GM12864 (cell line): ENCODE data around the gene TMEM119.

Experiments
- DNase-seq: peaks from one replicate; pipeline ENCODE4 v3.0.0-alpha.2; 2011; ENCODE audit warnings: low read depth
- H3K4me3 ChIP-seq: 2 replicates; pipeline ENCODE4 v1.5.1; 2011; ENCODE audit warnings: mild to moderate bottlenecking, low read depth, low read length, control low read depth
- CTCF ChIP-seq: IDR thresholded peaks from 2 replicates; pipeline ENCODE4 v1.5.1; 2011; ENCODE audit warnings: low read depth, mild to moderate bottlenecking, moderate library complexity, low read length, control low read depth, inconsistent platforms; ENCODE audit errors: missing control alignments

Gene TMEM119

GRCh38 chr12:108613548-108613947 lies 15.7 kb upstream of the TMEM119 start:
- H3K4me3 ChIP-seq: no peak overlapping the region
- DNase-seq: no peak
- TF ChIP-seq CTCF: no peak

GRCh38 chr12:108612788-108613282 lies 15.0 kb upstream of the TMEM119 start:
- no peak for DNase-seq
- TF ChIP-seq CTCF: no peak
- H3K4me3 ChIP-seq: no peak overlapping the region

- TF ChIP-seq CTCF: peak; percentile 59
- DNase-seq: no peak
- no peak overlapping the region for H3K4me3 ChIP-seq
These were observed 14.1 kb upstream of the TMEM119 start for GRCh38 chr12:108611884-108612415.

GRCh38 chr12:108610856-108611605 lies 13.1 kb upstream of the TMEM119 start:
- TF ChIP-seq CTCF: no peak
- H3K4me3 ChIP-seq: no peak overlapping the region
- no peak for DNase-seq

DNA sequence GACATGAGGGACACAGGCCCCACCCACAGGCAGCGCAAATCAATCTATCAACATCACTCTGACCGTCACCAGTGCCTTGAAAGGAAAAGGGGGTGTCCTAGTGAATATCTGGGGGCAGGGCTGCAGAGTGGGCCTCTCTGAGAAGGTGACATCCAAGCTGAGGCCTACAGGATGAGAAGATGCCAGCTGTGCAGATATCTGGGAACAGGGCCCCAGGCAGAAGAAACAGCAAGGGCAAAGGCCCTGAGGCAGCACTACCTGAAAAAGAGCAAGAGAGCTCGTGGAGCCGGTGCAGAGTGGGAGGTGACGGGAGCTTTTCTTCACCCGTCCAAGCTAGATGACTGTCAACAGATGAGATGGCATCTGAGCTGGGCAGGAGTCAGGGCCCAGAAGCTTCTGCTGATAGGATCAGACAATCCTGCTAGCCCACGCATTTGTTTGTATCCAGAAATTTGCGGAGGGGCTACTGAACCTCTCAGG lies 12.5 kb upstream of the TMEM119 start:
- no peak for TF ChIP-seq CTCF
- no peak overlapping the region for H3K4me3 ChIP-seq
- no peak for DNase-seq

DNA sequence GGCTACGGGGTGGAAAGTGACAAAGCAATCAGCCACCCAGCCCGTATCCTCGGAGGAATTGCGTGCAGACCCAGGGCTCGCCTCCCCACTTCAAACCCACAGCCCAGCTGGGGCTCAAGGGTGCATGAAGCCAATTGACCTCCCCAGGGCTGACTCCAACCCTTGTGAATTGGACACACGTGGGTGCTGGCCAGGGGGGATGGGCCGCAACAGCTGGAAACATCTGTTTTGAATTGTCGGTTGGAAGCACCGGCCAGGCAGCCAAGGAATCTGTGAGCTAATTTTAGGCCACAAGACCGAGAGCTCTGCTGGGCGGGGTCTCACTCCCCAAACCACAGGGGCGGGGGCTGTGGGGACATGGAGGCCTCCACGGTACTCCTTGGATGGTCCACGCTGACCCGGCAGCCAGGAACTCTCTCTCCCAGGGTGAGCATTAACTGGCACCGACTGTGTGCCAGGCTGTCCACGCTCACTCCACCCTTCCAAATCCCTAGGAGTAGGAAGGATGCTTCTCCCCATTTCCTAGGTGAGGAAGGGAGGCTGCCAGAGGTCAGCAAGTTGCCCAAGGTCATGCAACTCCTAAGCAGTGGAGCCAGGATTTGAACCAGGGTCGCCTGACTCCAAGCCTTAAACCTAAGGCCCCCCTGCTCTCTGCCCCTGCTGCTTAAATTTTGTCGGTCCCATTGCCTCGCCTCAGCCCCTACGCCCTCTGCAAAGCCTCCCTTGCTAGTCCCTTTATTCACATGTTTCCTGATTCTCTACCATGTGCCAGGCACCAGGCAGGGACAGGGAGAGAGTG lies 11.9 kb upstream of the TMEM119 start:
- TF ChIP-seq CTCF: no peak
- H3K4me3 ChIP-seq: no peak overlapping the region
- no peak for DNase-seq
